Measurements from ENCODE around the gene GRB10. TPM values are rescaled to one million over a fixed set of nuclear protein-coding genes. Genes with fewer than 3 reads are reported as not detected.

Gene GRB10
- total RNA-seq, 1 donor from 2014 or later, result 93.0 TPM

DNA sequence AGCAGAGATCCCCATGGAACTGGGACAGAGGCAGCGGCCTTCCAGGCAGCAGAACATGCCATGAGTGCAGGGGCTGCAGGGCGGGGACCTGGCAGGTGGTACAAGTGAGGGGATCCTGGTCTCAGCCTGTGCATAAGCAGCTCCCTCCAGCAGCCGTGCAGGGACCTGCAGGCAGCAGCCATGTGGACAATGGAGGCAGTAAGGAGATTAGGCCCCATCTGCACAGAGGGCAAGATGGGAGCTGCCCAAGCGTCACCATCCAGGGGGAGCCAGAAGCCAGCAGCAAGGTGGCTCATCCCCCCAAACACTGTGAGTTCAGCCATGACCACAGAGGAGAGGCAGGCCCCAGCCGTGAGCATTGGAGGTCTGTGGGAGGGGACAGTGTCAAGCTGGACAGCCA lies 220.6 kb downstream of the GRB10 start:
- Mint-ChIP-seq H3K4me3 (no peak overlapping the region), H3K36me3 (ENCODE audit: low read depth) (no peaks in the 10 kb centered on the region), H3K27ac (ENCODE audit: unreplicated experiment) (no peak overlapping the region), H3K4me1 (peaks cover 25% of the 10 kb centered on the region), H3K9me3 (no peaks in the 10 kb centered on the region), H3K27me3 (ENCODE audit: low read depth) (peaks cover 5% of the 10 kb centered on the region)
- TF ChIP-seq, protein P1, sequence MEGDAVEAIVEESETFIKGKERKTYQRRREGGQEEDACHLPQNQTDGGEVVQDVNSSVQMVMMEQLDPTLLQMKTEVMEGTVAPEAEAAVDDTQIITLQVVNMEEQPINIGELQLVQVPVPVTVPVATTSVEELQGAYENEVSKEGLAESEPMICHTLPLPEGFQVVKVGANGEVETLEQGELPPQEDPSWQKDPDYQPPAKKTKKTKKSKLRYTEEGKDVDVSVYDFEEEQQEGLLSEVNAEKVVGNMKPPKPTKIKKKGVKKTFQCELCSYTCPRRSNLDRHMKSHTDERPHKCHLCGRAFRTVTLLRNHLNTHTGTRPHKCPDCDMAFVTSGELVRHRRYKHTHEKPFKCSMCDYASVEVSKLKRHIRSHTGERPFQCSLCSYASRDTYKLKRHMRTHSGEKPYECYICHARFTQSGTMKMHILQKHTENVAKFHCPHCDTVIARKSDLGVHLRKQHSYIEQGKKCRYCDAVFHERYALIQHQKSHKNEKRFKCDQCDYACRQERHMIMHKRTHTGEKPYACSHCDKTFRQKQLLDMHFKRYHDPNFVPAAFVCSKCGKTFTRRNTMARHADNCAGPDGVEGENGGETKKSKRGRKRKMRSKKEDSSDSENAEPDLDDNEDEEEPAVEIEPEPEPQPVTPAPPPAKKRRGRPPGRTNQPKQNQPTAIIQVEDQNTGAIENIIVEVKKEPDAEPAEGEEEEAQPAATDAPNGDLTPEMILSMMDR (conservative IDR thresholded peaks at IDR 0.05), result no peak
- no peak for DNase-seq (ENCODE audit: low read depth, low spot score)

DNA sequence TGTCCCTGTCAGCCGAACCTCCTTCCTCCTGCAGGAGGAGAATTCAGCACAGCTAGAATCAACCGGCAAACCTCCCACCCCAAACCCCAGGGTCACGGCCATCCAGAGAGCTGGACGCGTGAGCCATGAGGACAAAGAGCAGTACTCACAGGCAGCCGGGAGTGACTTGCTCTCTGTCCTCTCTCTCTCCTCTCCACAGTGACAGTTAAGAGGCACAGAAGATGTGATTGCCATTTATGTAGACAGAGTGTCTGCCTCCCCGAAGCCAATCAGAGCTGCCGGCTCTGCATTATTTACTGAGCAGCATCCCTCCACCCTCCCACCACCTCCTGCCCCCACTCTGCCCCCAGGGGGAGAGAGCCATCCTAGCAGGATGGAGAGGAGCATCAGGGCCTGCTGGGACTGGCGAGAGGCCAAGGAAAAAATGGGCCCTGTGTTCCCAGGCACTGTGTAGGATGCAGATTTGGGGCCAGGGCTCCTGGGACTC lies 221.8 kb downstream of the GRB10 start:
- Mint-ChIP-seq H3K4me3 (no peak overlapping the region), H3K27me3 (ENCODE audit: low read depth) (peaks cover 5% of the 10 kb centered on the region), H3K27ac (ENCODE audit: unreplicated experiment) (peak overlapping the region; percentile 96), H3K36me3 (ENCODE audit: low read depth) (no peaks in the 10 kb centered on the region), H3K4me1 (peaks cover 35% of the 10 kb centered on the region), H3K9me3 (no peaks in the 10 kb centered on the region)
- peak; percentile 41 for DNase-seq (ENCODE audit: low read depth, low spot score)
- TF ChIP-seq, protein P1 (conservative IDR thresholded peaks at IDR 0.05), result no peak

DNA sequence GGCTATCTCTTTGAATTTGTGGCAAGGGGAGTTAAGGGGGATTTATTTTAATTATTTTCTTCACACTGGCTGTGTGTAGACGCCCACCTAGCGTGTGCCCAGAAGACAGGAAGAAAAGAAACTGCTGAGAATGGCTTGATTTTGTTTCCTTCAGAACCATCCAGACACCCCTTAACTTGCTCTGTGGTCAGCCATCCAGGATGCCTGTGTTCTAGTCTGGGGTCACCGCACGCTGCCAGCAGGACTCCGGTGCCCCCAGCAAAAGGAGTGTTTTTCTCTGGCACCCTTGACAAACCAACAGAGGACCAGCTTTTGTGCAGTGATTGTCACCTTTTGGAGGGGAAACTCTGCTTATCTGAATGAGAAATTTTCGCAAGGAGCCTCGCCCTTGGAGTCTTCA lies 222.8 kb downstream of the GRB10 start:
- TF ChIP-seq, protein P1 (conservative IDR thresholded peaks at IDR 0.05), result no peak
- Mint-ChIP-seq H3K4me3 (no peak overlapping the region), H3K27ac (ENCODE audit: unreplicated experiment) (no peak overlapping the region), H3K27me3 (ENCODE audit: low read depth) (peaks cover 5% of the 10 kb centered on the region), H3K9me3 (no peaks in the 10 kb centered on the region), H3K4me1 (peaks cover 35% of the 10 kb centered on the region), H3K36me3 (ENCODE audit: low read depth) (no peaks in the 10 kb centered on the region)
- DNase-seq (ENCODE audit: low read depth, low spot score), result no peak

DNA sequence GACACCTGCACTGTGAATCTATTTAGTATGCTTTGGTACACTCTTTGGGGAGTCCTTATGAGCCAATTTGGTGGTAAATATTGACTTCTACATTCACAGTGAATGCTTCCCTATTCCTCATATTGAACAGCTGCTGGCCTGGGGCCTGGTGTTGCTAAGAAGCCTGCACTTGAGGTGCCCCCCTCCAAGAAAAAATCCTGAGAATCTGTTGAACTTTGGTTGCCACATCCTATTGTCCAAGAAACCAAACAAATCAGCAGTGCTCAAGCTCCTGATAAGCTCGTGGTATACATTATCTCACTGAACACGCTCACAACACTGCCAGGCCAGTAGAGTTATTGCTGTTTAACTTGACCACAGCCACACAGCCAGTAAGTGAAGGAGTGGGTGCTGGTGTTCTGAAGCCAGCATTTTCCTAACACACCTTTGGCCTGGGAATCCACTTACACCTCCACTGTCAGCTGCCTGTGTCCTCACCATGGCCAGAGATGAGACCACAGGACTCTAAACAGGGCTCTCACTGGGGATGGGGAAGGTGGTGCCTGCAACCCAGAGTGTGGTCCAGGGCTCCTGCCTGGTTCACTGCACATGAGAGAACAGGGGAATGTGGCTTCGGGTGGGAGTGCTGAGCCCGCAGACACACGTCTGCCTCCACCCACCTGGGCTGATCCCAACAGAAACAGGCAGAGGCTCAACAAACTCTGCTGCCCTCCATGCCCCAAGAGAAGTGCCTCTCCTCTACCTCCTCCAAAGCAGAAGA lies 224.2 kb downstream of the GRB10 start:
- no peak for DNase-seq (ENCODE audit: low read depth, low spot score)
- H3K27ac Mint-ChIP-seq (ENCODE audit: unreplicated experiment), result no peak overlapping the region
- H3K4me1 Mint-ChIP-seq, result peaks cover 47% of the 10 kb centered on the region
- no peak overlapping the region for H3K4me3 Mint-ChIP-seq
- H3K9me3 Mint-ChIP-seq, result no peaks in the 10 kb centered on the region
- no peaks in the 10 kb centered on the region for H3K36me3 Mint-ChIP-seq (ENCODE audit: low read depth)
- TF ChIP-seq, protein P1 (conservative IDR thresholded peaks at IDR 0.05), result no peak
- peaks cover 2% of the 10 kb centered on the region for H3K27me3 Mint-ChIP-seq (ENCODE audit: low read depth)

DNA sequence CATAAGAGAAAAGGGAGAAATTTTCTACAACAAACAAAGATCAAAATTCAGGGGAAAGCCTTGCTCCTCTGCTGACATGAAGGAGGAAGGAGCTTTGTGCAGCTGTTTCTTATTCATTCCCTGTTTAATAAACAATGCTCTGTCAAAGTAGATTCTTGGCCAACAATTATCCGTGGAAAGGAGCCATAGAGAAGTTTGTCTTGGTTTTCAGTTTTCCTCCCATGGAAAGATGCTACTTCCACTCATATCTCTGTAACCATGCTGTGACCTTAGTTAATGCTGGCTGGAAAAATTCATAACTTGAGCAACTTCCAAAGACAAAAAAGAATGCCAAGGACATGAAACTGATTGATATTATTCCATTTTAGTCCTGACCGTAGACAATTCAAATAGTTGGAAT lies 225.6 kb downstream of the GRB10 start:
- Mint-ChIP-seq H3K27me3 (ENCODE audit: low read depth) (peaks cover 2% of the 10 kb centered on the region), H3K36me3 (ENCODE audit: low read depth) (no peaks in the 10 kb centered on the region), H3K4me1 (peaks cover 51% of the 10 kb centered on the region), H3K9me3 (no peaks in the 10 kb centered on the region), H3K4me3 (no peak overlapping the region), H3K27ac (ENCODE audit: unreplicated experiment) (no peak overlapping the region)
- TF ChIP-seq, protein P1 (conservative IDR thresholded peaks at IDR 0.05), result no peak
- DNase-seq (ENCODE audit: low read depth, low spot score), result no peak

Data from neural crest cell (in vitro differentiated cells).